GM12865 (cell line): ENCODE measurements around the gene WDSUB1.
A peak's percentile ranks its signal among the peaks of the same experiment; 100 is the strongest.

ENCODE experiments used
- DNase-seq: peaks from one replicate; pipeline ENCODE4 v3.0.0; 2010; ENCODE audit warnings: low read depth
- H3K4me3 ChIP-seq: 2 replicates; pipeline ENCODE4 v1.5.1; 2011; ENCODE audit warnings: mild to moderate bottlenecking, low read depth, low read length, control low read depth
- CTCF ChIP-seq: IDR thresholded peaks from 2 replicates; pipeline ENCODE4 v1.5.1; 2011; ENCODE audit warnings: low read length, control low read depth, low read depth, inconsistent platforms; ENCODE audit not compliant: insufficient read depth; ENCODE audit errors: missing control alignments

WDSUB1 gene

GRCh38 chr2:159230145-159230877 lies 56.2 kb downstream of the WDSUB1 start:
- no peak overlapping the region for H3K4me3 ChIP-seq
- DNase-seq: no peak
- TF ChIP-seq CTCF: no peak

- H3K4me3 ChIP-seq: no peak overlapping the region
- no peak for TF ChIP-seq CTCF
- no peak for DNase-seq
Observed at GRCh38 chr2:159229476-159230144, 56.9 kb downstream of the WDSUB1 start.

GRCh38 chr2:159228081-159228581 lies 58.4 kb downstream of the WDSUB1 start:
- H3K4me3 ChIP-seq: no peak overlapping the region
- DNase-seq: no peak
- no peak for TF ChIP-seq CTCF

GRCh38 chr2:159227467-159227866 lies 59.0 kb downstream of the WDSUB1 start:
- H3K4me3 ChIP-seq: no peak overlapping the region
- no peak for DNase-seq
- no peak for TF ChIP-seq CTCF

- TF ChIP-seq CTCF: no peak
- DNase-seq: no peak
- H3K4me3 ChIP-seq: no peak overlapping the region
Observed at GRCh38 chr2:159226608-159227385, 59.7 kb downstream of the WDSUB1 start.

- DNase-seq: peak; percentile 11
- no peak for TF ChIP-seq CTCF
- no peak overlapping the region for H3K4me3 ChIP-seq
Observed at GRCh38 chr2:159226059-159226461, 60.4 kb downstream of the WDSUB1 start.
